HG02678 (cell line): ENCODE results near the gene RRN3.
"Not testable (repeated sequence)": the region's sequence is repeated elsewhere in the genome, so short reads cannot be mapped to it uniquely, and the experiment has no call there.

Experiments used
- ATAC-seq: cut with Tn5 transposase; IDR thresholded peaks from one replicate; pipeline ENCODE4 v1.9.1; 2021; ENCODE audit warnings: mild to moderate bottlenecking, moderate library complexity; ENCODE audit not compliant: unreplicated experiment

Gene RRN3

DNA sequence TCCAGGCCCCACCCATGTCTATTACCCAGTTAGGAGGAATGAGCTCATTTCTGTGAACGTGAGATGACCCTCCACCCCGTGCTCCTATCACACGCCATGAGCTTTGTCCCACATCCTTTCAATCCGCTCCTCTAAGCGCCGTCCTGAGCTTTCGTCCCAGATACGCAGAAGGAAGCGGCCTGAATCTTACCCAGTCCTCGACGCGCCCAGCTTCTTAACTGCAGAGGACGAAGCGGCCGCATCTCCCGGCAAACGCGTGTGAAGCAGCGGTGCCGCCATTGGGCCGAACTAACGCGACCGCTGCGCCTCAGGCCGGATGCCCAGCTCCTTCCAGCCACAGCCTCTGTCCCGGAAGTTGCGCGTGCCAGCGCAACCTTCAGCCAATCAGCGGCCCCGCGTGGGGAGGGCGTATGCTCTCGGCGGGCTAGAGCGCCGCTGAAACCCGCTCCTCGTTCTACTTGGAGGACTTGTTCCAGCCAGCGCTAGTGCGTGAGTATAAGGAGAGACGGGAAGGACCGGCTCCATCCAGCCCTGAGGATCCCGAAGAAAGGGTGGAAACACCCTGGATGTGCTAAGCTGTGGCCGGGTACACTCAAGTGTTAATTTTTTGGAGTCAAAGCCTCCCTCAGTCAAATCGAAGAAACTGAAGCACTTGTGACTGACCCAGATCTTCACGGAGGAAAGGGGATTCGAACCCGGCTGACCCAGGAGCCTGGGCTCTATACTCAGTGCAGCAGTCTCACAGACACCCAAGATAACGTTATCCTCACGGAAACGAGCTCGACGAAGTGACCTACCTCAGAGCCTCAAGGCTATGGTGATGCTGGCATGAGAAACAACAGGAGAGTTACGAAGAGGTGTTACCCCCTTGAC, at the start of gene RRN3:
Gene RRN3, minus strand, starts transcription at position 318 of the 873 bp plus-strand sequence. Its CDS starts 39 bp downstream, at position 279.
- ATAC-seq, result peak; percentile 100

DNA sequence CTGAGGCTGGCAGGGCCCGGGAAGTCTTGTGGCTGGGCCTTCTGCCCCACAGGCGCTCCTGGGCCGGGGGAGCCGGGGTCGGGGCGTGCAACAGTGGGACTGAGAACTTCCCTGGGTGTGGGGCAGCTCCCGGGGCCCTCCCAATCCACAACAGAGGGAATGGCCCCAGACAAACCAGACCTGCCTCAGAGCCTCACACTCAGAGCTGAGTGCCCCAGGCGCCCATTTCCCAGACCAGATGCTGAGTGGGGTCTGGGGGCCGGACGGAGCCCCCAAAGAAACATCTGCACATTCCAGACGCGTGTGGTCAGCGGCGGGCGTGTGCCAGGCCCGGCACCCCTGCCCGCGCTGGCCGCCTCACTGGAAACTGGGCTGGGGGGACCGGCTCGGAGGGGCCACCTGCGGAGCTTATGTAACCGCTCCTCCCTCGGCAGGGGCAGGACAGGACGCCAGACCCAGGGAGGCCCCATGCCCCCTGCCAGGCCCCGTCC, 49.6 kb upstream of the RRN3 start:
- ATAC-seq, result not testable (repeated sequence)

DNA sequence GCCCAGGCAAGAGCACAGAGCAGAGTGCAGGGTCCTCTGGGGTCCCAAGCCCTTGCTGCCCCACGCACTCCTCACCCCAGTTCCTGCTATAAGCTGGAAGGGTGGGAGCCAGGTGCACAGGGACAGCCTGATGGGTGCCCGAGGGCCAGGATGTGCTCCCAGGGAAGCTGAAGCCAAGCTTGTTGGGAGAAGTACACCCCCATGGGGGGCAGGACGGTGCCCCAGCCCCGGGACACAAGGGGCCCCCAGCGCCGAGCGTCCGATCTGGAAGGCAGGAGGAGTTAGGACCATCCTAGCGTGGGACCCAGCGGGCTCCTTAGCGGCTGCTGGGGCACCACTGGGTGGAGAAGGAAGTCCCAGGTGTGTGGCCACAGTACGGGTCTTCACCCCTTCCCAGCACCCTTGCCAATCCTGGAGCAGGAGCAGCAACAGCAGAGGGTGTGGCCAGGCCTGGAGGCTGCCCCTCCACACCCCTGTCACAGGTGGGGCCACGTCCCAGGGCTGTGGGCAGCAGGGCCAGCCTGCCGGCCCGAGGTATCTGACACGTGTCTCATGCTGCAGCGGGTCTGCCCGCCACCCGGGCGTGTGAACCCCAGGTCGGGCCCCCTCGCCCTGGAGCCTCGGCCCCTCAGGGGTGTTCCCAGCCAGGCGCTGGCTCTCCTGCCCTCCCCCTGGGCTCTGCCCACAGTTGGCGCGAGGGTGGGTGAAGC, 49.0 kb upstream of the RRN3 start:
- ATAC-seq, result not testable (repeated sequence)

DNA sequence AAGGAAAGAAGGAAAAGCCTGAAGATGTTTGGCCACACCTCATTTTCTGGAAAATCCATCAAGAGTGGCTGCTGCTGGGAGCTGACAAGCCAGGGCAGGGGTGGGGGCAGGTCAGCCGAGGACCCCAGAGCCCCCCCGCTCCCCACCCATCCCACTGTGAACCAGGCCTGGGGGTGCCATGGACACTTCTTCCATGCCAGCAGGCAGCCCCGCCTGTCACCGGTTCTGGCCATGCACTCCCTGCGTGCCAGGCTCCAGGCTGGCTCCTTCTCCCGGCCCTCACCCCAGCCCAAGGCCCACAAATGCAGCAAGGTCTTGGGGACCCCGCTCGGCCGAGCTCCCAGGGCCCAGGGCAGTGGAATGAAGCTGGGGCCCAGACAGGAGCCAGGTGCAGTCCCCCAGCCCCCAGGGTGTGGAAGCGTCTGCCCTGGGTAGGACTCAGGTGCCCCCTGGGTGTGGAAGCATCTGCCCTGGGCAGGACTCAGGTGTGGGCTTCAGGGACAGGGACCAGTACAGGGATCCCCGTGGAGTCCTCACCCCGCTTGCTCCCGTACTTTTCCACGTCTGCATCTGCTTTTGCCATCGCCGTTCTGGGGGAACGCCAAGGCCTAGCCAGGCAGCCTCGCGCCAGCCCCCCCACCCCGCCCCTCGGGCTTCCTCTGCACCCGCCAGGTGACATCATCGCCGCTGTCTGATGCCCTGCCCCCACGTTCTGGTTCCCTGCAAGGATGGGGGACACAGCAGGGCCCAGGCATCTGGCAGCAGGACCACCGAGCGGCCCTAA, 48.2 kb upstream of the RRN3 start:
- ATAC-seq, result not testable (repeated sequence)

GRCh38 chr16:15141586-15141985, 47.5 kb upstream of the RRN3 start:
- ATAC-seq, result no peak

DNA sequence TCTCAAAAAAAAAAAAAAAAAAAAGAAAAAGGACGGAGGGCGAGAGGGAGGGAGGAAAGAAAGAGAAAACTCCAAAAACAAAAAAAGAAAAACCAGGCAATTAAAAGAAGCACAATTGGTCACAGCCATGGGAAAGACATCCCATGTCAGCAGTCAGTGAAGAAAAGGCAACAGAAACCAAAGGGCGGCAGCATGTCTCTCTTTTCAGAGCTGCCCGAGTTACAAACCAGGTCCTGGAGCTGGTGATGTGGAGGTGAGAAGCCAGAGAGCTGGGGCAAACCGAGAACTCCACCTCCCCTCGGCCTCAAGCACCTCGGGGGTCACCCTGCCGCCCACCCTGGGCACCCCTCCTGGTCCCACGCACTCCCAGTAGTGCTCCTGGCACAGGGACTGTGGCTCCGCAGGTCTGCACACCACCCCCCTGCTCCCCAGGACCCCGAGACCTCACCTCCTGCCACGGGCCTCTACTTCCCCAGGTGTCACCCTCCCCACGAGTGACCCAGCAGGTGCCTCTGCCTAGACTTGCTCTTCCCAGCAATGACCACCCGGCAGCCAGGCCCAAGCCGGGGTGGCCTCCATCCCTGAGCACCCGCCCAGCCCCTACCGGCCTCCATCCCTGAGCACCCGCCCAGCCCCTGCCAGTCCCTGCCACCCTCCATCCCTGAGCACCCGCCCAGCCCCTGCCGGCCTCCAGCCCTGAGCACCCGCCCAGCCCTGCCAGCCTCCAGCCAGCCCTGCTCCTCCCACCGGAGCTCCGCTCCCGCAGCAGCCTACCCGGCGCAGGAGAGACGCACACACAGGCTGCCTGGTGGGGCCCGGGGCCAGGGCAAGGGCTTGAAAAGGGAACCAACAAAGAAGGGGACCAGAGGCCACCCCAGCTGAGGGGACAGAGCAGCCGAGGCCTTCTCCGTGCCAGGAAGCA, 46.6 kb upstream of the RRN3 start:
- not testable (repeated sequence) for ATAC-seq

- ATAC-seq, result not testable (repeated sequence)
These were observed 43.4 kb upstream of the RRN3 start for GRCh38 chr16:15137514-15137913.

DNA sequence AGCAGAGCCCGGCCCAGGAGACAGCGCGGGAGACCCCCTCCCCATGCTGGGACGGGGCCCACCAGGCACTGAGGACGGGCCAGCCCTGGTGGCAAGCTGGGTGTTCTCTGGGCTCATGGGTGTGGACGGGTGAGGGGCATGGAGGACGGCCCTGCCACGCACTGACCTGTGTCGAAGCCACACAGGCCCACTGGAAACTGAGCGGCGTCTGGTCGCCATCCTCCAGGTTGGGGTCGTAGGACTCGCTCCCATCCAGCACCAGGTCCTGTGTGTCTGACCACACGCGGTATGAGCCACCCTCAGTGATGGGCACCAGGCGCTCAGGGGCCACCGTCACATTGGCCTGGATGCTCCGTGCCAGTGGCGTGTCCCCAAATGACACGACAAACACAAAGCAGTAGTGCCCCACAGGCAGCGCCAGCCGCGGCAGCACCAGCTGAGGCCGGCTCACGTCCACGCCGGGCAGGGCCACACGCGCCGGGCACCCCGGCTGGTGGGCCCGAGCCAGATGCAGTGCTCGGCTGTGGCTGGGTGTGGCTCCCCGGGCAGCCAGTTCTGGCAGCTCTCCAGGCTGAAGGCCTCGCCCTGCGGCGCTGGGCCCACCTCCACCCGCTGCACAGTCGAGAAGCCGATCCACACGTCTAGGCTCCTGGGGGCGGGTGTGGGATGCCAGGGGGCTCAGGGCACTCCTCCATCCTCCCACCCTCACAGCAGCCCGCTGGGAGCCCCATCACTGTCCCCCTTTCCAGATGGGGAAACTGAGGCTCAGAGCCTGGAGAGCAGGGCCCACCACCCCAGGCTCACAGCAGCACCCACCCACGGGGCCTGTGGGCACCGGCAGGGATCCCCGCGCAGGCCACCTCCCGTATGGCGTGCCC, 41.6 kb upstream of the RRN3 start:
- not testable (repeated sequence) for ATAC-seq

- ATAC-seq, result not testable (repeated sequence)
These were observed 40.8 kb upstream of the RRN3 start for GRCh38 chr16:15134752-15135482.

DNA sequence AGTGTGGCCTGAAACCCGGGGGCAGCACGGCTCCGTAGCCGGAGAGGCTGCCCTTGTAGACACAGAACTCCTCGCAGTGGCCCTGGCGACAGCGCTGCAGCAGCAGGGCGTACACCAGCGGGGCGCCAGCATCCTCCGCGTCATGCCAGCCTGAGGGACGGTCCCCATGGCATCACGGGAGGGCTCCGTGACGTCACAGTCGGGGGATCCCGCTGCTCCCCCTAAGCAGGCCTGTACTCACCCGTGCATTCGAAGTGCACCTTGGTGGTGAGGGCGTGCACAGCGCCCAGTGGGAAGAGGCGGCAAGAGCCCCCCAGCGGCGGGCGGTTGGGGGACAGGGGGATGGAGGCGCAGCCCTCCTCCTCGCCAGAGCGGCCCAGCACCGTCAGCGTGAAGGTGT, 39.5 kb upstream of the RRN3 start:
- not testable (repeated sequence) for ATAC-seq

DNA sequence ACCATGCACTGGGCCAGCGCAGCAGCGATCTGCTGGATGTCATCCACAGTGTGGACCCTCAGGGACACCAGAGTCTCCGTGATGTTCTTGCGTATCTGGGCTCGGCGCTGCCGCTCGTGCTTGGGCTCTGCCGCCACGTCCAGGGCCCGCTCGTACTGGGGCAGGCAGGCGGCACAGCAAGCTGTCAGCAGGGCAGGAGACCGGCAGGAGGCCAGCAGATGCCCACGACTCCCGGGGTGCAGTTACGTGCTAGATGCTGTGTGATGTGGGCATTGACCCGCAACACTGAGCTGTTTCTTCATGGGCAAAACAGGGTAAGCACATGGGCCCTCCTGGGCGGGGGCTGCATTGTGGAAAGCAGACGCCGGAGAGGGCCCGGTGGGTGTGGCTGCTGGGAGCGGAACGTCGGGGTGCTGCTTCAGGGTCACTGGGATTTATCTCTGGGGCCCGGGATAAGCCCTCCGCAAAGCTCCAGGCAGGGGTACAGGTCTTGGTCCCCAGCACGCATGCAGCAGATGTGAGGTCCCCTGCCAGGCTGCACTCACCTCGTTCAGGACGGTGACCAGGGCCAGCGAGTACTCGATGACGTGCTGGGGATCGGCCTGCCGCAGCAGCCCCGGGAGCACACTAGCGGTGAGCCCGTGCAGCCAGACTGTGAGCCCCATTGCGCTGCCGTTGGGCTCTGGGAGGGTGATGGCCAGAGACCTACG, 38.8 kb upstream of the RRN3 start:
- not testable (repeated sequence) for ATAC-seq

GRCh38 chr16:15130943-15131700, 37.0 kb upstream of the RRN3 start:
- ATAC-seq, result not testable (repeated sequence)

DNA sequence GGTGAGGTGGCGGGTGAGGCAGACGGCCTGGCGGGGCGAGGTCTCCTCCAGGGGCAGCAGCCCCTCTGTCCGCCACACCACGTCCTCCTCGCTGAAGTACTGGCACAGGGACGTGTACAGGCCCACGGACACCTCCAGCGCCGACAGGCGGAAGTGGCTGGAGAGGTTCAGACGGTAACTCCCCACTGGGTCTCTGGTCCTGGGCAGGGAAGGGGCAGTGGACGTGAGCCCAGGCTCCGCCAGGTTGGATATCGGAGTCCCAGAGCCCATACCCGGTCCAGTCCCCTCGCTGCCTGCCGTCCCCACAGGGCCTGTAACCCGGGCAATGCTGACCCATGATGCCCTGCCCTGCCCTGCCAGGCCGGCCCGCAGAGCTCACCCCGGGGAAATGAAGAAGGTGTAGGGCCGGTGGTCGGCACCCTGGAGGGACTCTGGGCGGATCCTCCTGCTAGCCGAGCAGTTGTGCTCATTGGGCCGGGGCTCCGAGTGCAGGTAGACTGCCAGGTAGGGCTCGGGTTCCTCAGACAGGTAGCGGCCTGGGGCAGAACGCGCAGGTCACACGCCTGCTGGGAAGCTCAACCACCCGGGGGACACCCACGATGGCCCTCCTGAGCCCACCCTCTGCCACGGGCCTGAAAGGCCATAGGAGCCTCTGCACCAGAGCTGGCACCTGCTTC, 36.3 kb upstream of the RRN3 start:
- ATAC-seq, result not testable (repeated sequence)

DNA sequence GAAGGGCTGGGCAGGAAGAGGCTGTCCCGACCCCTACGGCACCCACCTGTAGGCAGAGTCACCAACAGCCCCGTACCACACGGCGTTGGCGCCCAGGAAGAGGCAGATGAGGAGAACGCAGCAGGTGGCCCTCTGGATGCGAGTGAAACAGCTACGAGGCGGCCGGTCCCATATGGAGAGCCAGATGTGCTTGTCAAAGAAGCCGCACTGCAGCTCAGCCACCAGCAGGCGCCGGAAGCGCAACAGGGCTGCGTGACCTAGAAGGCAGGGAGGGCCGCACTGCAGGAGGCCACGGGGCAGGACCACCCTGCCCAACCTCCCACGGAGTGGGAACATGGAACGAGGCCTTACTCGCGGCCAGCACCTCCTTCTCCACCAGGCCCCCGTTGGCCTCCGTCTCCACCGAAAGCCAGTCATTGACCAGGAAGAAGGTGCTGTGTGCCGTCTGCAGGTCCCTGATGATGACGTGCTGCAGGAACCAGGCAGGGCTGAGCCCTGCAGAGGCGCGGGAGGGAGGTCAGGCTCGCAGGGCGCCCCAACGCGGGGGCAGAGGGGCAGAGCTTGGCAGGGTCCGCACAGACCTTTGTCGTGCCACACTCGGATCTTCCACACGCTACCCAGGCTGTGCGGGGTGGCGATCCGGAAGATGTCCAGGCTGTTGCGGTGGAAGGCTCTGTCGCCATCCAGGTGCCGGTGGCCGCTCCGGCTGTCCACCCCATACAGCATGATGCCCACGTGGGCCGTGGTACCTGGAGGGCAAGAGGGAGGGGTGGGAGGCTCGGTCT, 33.8 kb upstream of the RRN3 start:
- not testable (repeated sequence) for ATAC-seq

- ATAC-seq, result not testable (repeated sequence)
These were observed 6.4 kb upstream of the RRN3 start for GRCh38 chr16:15100372-15100987.
